H1 (cell line): Measurements from ENCODE around the gene MEN1. TPM values are rescaled to one million over a fixed set of nuclear protein-coding genes. Genes with fewer than 3 reads are reported as not detected.
A peak's percentile ranks its signal among the peaks of the same experiment; 100 is the strongest.

Source experiments
- CTCF ChIA-PET: fragments of 300-600 bp; sonication (Branson Sonifier 250); formaldehyde crosslinking; loops from one replicate; lab custom pipeline; 2021; ENCODE audit not compliant: partially characterized antibody; lab: Charles Lee
- POLR2A ChIA-PET: fragments of 300-600 bp; sonication (Branson Sonifier 250); formaldehyde crosslinking; loops from one replicate; lab custom pipeline; 2021; ENCODE audit warnings: inconsistent platforms; ENCODE audit not compliant: partially characterized antibody; lab: Charles Lee
- DNase-seq, 2 experiments: peaks; one replicate each; pipeline versions ENCODE4 v3.0.0 to v3.0.0-alpha.2; 2010 to 2022; ENCODE audit warnings: low spot score in 2 of 2, low read depth in 1 of 2, mixed read lengths in 1 of 2
- FAIRE-seq: peaks from 2 replicates; lab custom pipeline; 2011; peaks lifted over from hg19 to GRCh38; lab: Jason Lieb, UNC
- H2AFZ ChIP-seq: 2 replicates; pipeline ENCODE4 v1.8.1; 2012; ENCODE audit warnings: low read length, inconsistent platforms
- H2AK5ac ChIP-seq: 2 replicates; pipeline ENCODE4 v1.6.1; 2013; ENCODE audit warnings: low read depth, low read length
- H2BK120ac ChIP-seq: replicated peaks from 2 replicates; pipeline ENCODE3; 2013; ENCODE audit warnings: low read depth, low read length, inconsistent platforms
- H2BK12ac ChIP-seq: 2 replicates; pipeline ENCODE4 v1.6.1; 2013; ENCODE audit warnings: low read depth, low read length
- H2BK15ac ChIP-seq: 2 replicates; pipeline ENCODE4 v1.6.1; 2013; ENCODE audit warnings: low read length
- H2BK20ac ChIP-seq: 2 replicates; pipeline ENCODE4 v1.6.1; 2013; ENCODE audit warnings: low read length
- H2BK5ac ChIP-seq: 2 replicates; pipeline ENCODE4 v1.6.1; 2013; ENCODE audit warnings: low read depth, low read length
- H3K14ac ChIP-seq: 2 replicates; pipeline ENCODE4 v1.6.1; 2013; ENCODE audit warnings: inconsistent platforms; ENCODE audit not compliant: insufficient read length
- H3K18ac ChIP-seq: 2 replicates; pipeline ENCODE4 v1.6.1; 2013; ENCODE audit warnings: low read length; ENCODE audit errors: extremely low read depth
- H3K23ac ChIP-seq: 2 replicates; pipeline ENCODE4 v1.6.1; 2013; ENCODE audit warnings: inconsistent platforms; ENCODE audit not compliant: insufficient read length
- H3K23me2 ChIP-seq: 2 replicates; pipeline ENCODE4 v1.6.1; 2013; ENCODE audit warnings: low read depth, low read length
- H3K27ac ChIP-seq: 2 replicates; pipeline ENCODE4 v1.6.1; 2011; ENCODE audit warnings: low read depth, low read length, inconsistent platforms
- H3K27me3 ChIP-seq, 4 experiments: replicated peaks in 1 of 4; 1 replicate in 1 of 4; 2 replicates in 3 of 4; pipeline versions ENCODE4 v1.6.1 to v1.8.1; 2011 to 2013; ENCODE audit warnings: low read length in 3 of 4, mild to moderate bottlenecking in 3 of 4, inconsistent platforms in 2 of 4, mixed read lengths in 2 of 4, moderate library complexity in 1 of 4; ENCODE audit not compliant: control insufficient read depth in 3 of 4, insufficient read depth in 3 of 4; ENCODE audit errors: extremely low read depth in 1 of 4
- H3K36me3 ChIP-seq, 4 experiments: 2 replicates each; pipeline versions ENCODE4 v1.6.1 to v1.8.1; 2011 to 2013; ENCODE audit warnings: mild to moderate bottlenecking in 4 of 4, low read length in 3 of 4, moderate library complexity in 2 of 4, control low read depth in 1 of 4, inconsistent platforms in 1 of 4; ENCODE audit not compliant: insufficient read depth in 4 of 4, control insufficient read depth in 2 of 4
- H3K4ac ChIP-seq: replicated peaks from 2 replicates; pipeline ENCODE3; 2013; ENCODE audit warnings: low read length, low read depth, mixed read lengths, inconsistent platforms; ENCODE audit not compliant: insufficient read length
- H3K4me1 ChIP-seq, 4 experiments: replicated peaks in 1 of 4; 1 replicate in 1 of 4; 2 replicates in 3 of 4; pipeline versions ENCODE4 v1.6.1 to v1.8.1; 2011 to 2013; ENCODE audit warnings: low read length in 3 of 4, inconsistent platforms in 2 of 4, mixed read lengths in 1 of 4; ENCODE audit not compliant: insufficient read depth in 4 of 4, control insufficient read depth in 3 of 4
- H3K4me2 ChIP-seq, 2 experiments: 2 replicates each; pipeline versions ENCODE4 v1.6.1 to v1.8.1; 2011 to 2013; ENCODE audit warnings: low read depth in 2 of 2, low read length in 2 of 2, control low read depth in 1 of 2, inconsistent platforms in 1 of 2, mild to moderate bottlenecking in 1 of 2; ENCODE audit not compliant: insufficient read depth in 1 of 2
- H3K4me3 ChIP-seq, 4 experiments: fragments of 200-600, 300-600 bp in 1 of 4; sonication (generic), shearing (Covaris generic), sonication (Bioruptor Twin) in 1 of 4; 2 replicates each; pipeline versions ENCODE4 v1.5.1 to v1.8.1; 2011 to 2016; ENCODE audit warnings: low read length in 4 of 4, low read depth in 3 of 4, control low read depth in 2 of 4, inconsistent platforms in 2 of 4, mild to moderate bottlenecking in 2 of 4, mixed read lengths in 1 of 4, moderate library complexity in 1 of 4; ENCODE audit not compliant: insufficient read depth in 2 of 4; ENCODE audit errors: extremely low read depth in 1 of 4
- H3K56ac ChIP-seq: replicated peaks from 2 replicates; pipeline ENCODE3; 2013; ENCODE audit warnings: low read depth, mild to moderate bottlenecking, mixed read lengths, low read length, inconsistent platforms; ENCODE audit not compliant: insufficient read length
- H3K79me1 ChIP-seq: 2 replicates; pipeline ENCODE4 v1.6.1; 2013; ENCODE audit warnings: low read depth, low read length, control low read depth
- H3K79me2 ChIP-seq, 2 experiments: 2 replicates each; pipeline versions ENCODE4 v1.6.1 to v1.8.1; 2012 to 2013; ENCODE audit warnings: low read length in 2 of 2, mild to moderate bottlenecking in 2 of 2, inconsistent platforms in 1 of 2; ENCODE audit not compliant: insufficient read depth in 2 of 2, control insufficient read depth in 1 of 2
- H3K9ac ChIP-seq, 4 experiments: replicated peaks in 1 of 4; 1 replicate in 1 of 4; 2 replicates in 3 of 4; pipeline versions ENCODE4 v1.6.1 to v1.8.1; 2011 to 2013; ENCODE audit warnings: low read depth in 3 of 4, low read length in 3 of 4, control low read depth in 2 of 4, mild to moderate bottlenecking in 2 of 4, moderate library complexity in 2 of 4, inconsistent platforms in 1 of 4; ENCODE audit errors: extremely low read depth in 1 of 4
- H3K9me3 ChIP-seq, 2 experiments: 2 replicates each; pipeline versions ENCODE4 v1.6.1 to v1.8.1; 2012 to 2013; ENCODE audit warnings: mild to moderate bottlenecking in 2 of 2, moderate library complexity in 2 of 2, control low read depth in 1 of 2, inconsistent platforms in 1 of 2, low read depth in 1 of 2, low read length in 1 of 2, mixed read lengths in 1 of 2; ENCODE audit not compliant: insufficient read depth in 2 of 2
- H4K20me1 ChIP-seq, 2 experiments: replicated peaks in 1 of 2; 2 replicates each; pipeline versions ENCODE3 to v1.8.1; 2011 to 2013; ENCODE audit warnings: inconsistent platforms in 2 of 2, low read length in 2 of 2, mild to moderate bottlenecking in 1 of 2; ENCODE audit not compliant: insufficient read depth in 2 of 2, control insufficient read depth in 1 of 2
- H4K5ac ChIP-seq: 2 replicates; pipeline ENCODE4 v1.6.1; 2013; ENCODE audit warnings: low read length, low read depth, mixed read lengths, inconsistent platforms; ENCODE audit not compliant: insufficient read length
- H4K8ac ChIP-seq: 2 replicates; pipeline ENCODE4 v1.8.0; 2013; ENCODE audit warnings: mild to moderate bottlenecking, moderate library complexity, low read length, inconsistent platforms; ENCODE audit not compliant: insufficient read depth; ENCODE audit errors: extremely low read depth
- H4K91ac ChIP-seq: replicated peaks from 2 replicates; pipeline ENCODE3; 2013; ENCODE audit warnings: low read length, mixed read lengths, inconsistent platforms; ENCODE audit not compliant: insufficient read length
- ATF3 ChIP-seq: IDR thresholded peaks from 2 replicates; pipeline ENCODE4 v1.6.1; 2011; ENCODE audit warnings: low read depth, mild to moderate bottlenecking, low read length; ENCODE audit not compliant: insufficient read depth
- CHD2 ChIP-seq: IDR thresholded peaks from 2 replicates; pipeline ENCODE4 v1.6.1; 2012; ENCODE audit warnings: low read length, improper control_type of control experiment
- EZH2 ChIP-seq: fragments of 200-600 bp; sonication (generic); IDR thresholded peaks from 2 replicates; pipeline ENCODE4 v1.7.1; 2012; ENCODE audit warnings: low read depth, mild to moderate bottlenecking, moderate library complexity, low read length, inconsistent platforms; ENCODE audit not compliant: severe bottlenecking
- FOSL1 ChIP-seq: IDR thresholded peaks from 2 replicates; pipeline ENCODE4 v1.6.1; 2011; ENCODE audit warnings: mild to moderate bottlenecking, low read depth, low read length, moderate library complexity; ENCODE audit not compliant: insufficient read depth
- KDM4A ChIP-seq: IDR thresholded peaks from one replicate; pipeline ENCODE4 v1.7.1; 2012; ENCODE audit warnings: low read depth, mild to moderate bottlenecking, moderate library complexity, low read length, inconsistent platforms; ENCODE audit not compliant: severe bottlenecking
- KDM5A ChIP-seq: fragments of 200-600 bp; IDR thresholded peaks from 2 replicates; pipeline ENCODE4 v1.7.1; 2012; ENCODE audit warnings: mild to moderate bottlenecking, low read length, inconsistent platforms, mixed read lengths
- MAFK ChIP-seq: IDR thresholded peaks from 2 replicates; pipeline ENCODE4 v1.6.1; 2012; ENCODE audit warnings: low read depth, mild to moderate bottlenecking, improper control_type of control experiment, low read length
- POLR2A ChIP-seq, 2 experiments: IDR thresholded peaks; 1 replicate in 1 of 2; 2 replicates in 1 of 2; pipeline ENCODE4 v1.6.1; 2011; ENCODE audit warnings: low read depth in 2 of 2, low read length in 2 of 2, mild to moderate bottlenecking in 2 of 2; ENCODE audit errors: control extremely low read depth in 1 of 2
- POLR2AphosphoS5 ChIP-seq: IDR thresholded peaks from 2 replicates; pipeline ENCODE4 v1.6.1; 2011; ENCODE audit warnings: low read depth, low read length
- SIRT6 ChIP-seq: IDR thresholded peaks from one replicate; pipeline ENCODE4 v1.7.1; 2012; ENCODE audit warnings: low read length, inconsistent platforms
- SP1 ChIP-seq: IDR thresholded peaks from 2 replicates; pipeline ENCODE4 v1.6.1; 2011; ENCODE audit warnings: low read depth, low read length
- SRF ChIP-seq: IDR thresholded peaks from 2 replicates; pipeline ENCODE4 v1.6.1; 2011; ENCODE audit warnings: mild to moderate bottlenecking, low read depth, low read length, moderate library complexity
- WGBS, 2 experiments: shearing (Covaris generic) in 1 of 2; methylation state at CpG; one replicate each; pipeline versions ENCODE4 v1.1.6 to v1.1.7; 2013 to 2015; ENCODE audit warnings: low lambda C conversion rate in 2 of 2, mixed read lengths in 2 of 2, inconsistent platforms in 1 of 2, low coverage in 1 of 2, missing lambda C conversion rate in 1 of 2; ENCODE audit not compliant: insufficient replicate concordance in 2 of 2, insufficient coverage in 1 of 2, insufficient read length in 1 of 2; ENCODE audit errors: extremely low coverage in 1 of 2, missing lambda C conversion rate in 1 of 2; 5-methylcytosine and 5-hydroxymethylcytosine counted together
- polyA plus RNA-seq, 7 experiments: library from polyadenylated mRNA; depleted of rRNA in 3 of 7; stranded (reverse) in 5 of 7; unstranded in 2 of 7; fragments of >200 nt in 5 of 7; fragments of 200-250 nt in 2 of 7; gene quantifications; 1 replicate in 5 of 7; 2 replicates in 1 of 7; 4 replicates in 1 of 7; pipeline versions ENCODE4 v1.2.1 to v1.2.3, GENCODE V29; 2011 to 2013; ENCODE audit warnings: missing spikeins in 2 of 7, mixed read lengths in 2 of 7
- total RNA-seq: library from RNA; stranded (reverse); fragmentation: NEBNext Ultra II Directional; extraction: Animal tissue kit (Norgen Biotek cat#: 25700); gene quantifications from 2 replicates; pipeline ENCODE4 v1.2.1, GENCODE V29; 2021

MEN1 gene
- total and polyA plus RNA-seq, 2 of the 8 experiments (the other 6 are each of a cell fraction or from before 2014, with no cell fraction given) = 47.2 to 56.3 TPM

DNA sequence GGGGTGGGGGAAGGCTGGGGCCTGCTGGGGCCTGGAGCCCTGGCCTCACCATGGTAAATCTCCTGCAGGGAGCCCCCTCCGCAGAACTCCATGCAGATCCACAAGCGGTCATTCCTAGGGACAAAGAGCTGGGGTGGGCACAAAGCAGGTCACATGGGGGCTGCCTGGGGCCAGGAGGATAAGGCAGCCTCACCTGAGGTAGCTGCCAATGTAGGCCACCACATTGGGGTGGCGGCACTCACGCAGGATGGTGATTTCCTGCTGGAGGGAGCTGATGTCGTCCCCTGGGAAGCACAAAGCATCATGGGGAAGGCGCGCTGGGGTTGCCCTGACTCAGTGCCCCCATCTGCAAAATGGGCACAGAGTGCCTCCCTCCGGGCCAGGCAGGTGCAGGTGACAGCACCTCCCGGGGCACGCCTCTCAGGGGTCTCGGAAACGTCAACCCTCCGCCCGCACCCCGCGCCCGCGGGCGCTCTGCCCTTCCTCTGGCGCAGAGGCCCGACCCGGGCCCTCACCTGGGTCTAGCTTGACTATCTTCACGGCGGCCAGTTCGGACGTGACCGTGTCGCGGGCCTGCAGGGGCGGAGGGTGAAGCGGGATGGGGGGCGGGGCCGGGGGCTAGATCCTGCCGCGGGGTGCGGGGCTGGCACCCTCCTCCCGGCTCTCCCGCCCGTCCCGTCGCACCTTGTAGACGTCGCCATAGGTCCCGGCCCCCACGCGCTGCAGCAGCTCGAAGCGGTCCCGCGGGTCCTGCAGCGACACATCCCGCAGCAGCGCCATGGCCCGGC is 7.8 kb downstream of the MEN1 start:
- no peak overlapping the region for H4K5ac ChIP-seq
- H2BK15ac ChIP-seq = no peak overlapping the region
- 21% methylated on average over 31 of the region's 54 CpGs; no CpG with 5 or more reads in 1 of the 2 experiments for WGBS, 2 experiments
- H3K79me1 ChIP-seq = no peaks in the 10 kb centered on the region; the same call in 1 of the 2 replicates
- no peak overlapping the region for H4K91ac ChIP-seq
- H2AFZ ChIP-seq = no peak overlapping the region
- POLR2A ChIA-PET = interaction anchor here (0.7 to 1.6 kb wide), 6 partner anchors 9 to 312 kb away, joined by 3 to 5 read pairs (median 3); no protein-coding TSS in a partner anchor
- no peak overlapping the region for H2BK20ac ChIP-seq
- H3K14ac ChIP-seq = no peak overlapping the region
- no peak overlapping the region for H3K23ac ChIP-seq
- H3K4me3 ChIP-seq = peak overlapping the region; percentile 38 to 71 (median 46)
- no peak overlapping the region for H2AK5ac ChIP-seq
- FAIRE-seq = no peak
- H2BK5ac ChIP-seq = no peak overlapping the region
- H3K27me3 ChIP-seq = no peaks in the 10 kb centered on the region
- no peak overlapping the region for H3K4ac ChIP-seq
- peaks cover 7 to 14% (median 9%) of the 10 kb centered on the region in 4 experiments; a peak in 6 of 8 replicates for H3K36me3 ChIP-seq
- no peaks in the 10 kb centered on the region for H3K79me2 ChIP-seq
- no peak overlapping the region for H3K27ac ChIP-seq
- H3K4me1 ChIP-seq = peaks cover 0 to 14% (median 5%) of the 10 kb centered on the region in 4 experiments; a peak in 5 of 7 replicates
- peaks cover 8% of the 10 kb centered on the region; the same call in 1 of the 2 replicates for H3K23me2 ChIP-seq
- DNase-seq = peak in 1 of 2 experiments; percentile 70
- peak overlapping the region; percentile 86; the same call in 1 of the 2 replicates for H4K8ac ChIP-seq
- H2BK120ac ChIP-seq = no peak overlapping the region
- no peak overlapping the region for H3K56ac ChIP-seq
- H3K9ac ChIP-seq = peak overlapping the region in 2 of 4 experiments; percentile 25 to 47; a peak in 2 of 7 replicates
- no peak overlapping the region for H2BK12ac ChIP-seq
- H3K18ac ChIP-seq = no peak overlapping the region
- CTCF ChIA-PET = interaction anchor here (1.0 to 2.4 kb wide), 4 partner anchors 14 to 46 kb away, joined by 4 to 18 read pairs (median 5); no protein-coding TSS in a partner anchor
- no peaks in the 10 kb centered on the region for H3K9me3 ChIP-seq
- H3K4me2 ChIP-seq = peak overlapping the region; percentile 72 to 90
- peaks cover 0 to 6% of the 10 kb centered on the region in 2 experiments for H4K20me1 ChIP-seq
- TF ChIP-seq KDM4A (peak; percentile 58), POLR2AphosphoS5 (no peak), KDM5A (no peak), SRF (no peak), FOSL1 (no peak), CHD2 (no peak), POLR2A (IDR thresholded peaks at IDR 0.05; ENCODE audit: control extremely low read depth in 1 of 2, low read depth in 2 of 2, low read length in 2 of 2) (no peak), ATF3 (no peak), SIRT6 (no peak), MAFK (no peak), EZH2 (no peak), SP1 (no peak)
